HepG2 (cell line): ENCODE data around the gene VWA7. TPM values are rescaled to one million over a fixed set of nuclear protein-coding genes. Genes with fewer than 3 reads are reported as not detected.
A peak's percentile ranks its signal among the peaks of the same experiment; 100 is the strongest.

Experiments
- GABPB1 ChIP-seq: IDR thresholded peaks from 2 replicates; pipeline ENCODE4 v1.6.1; 2016; ENCODE audit warnings: mild to moderate bottlenecking, missing genetic modification reagents, moderate library complexity, missing compliant biosample characterization
- GFI1 ChIP-seq: sonication (generic); formaldehyde crosslinking; IDR thresholded peaks from 2 replicates; pipeline ENCODE4 v1.5.0; 2020; ENCODE audit warnings: missing genetic modification reagents, mild to moderate bottlenecking, borderline replicate concordance
- HDAC2 ChIP-seq: sonication (generic); formaldehyde crosslinking; IDR thresholded peaks from 2 replicates; pipeline ENCODE4 v1.4.0; 2020; ENCODE audit warnings: missing genetic modification reagents
- HHEX ChIP-seq: IDR thresholded peaks from 2 replicates; pipeline ENCODE4 v1.6.1; 2016; ENCODE audit warnings: control low read depth
- HIVEP1 ChIP-seq: sonication (generic); formaldehyde crosslinking; IDR thresholded peaks from 2 replicates; pipeline ENCODE4 v1.4.0; 2020; ENCODE audit warnings: mild to moderate bottlenecking, missing genetic modification reagents
- MAFF ChIP-seq: IDR thresholded peaks from 2 replicates; pipeline ENCODE4 v1.6.1; 2011; ENCODE audit warnings: low read depth, low read length, improper control_type of control experiment
- NCOA2 ChIP-seq: sonication (generic); formaldehyde crosslinking; IDR thresholded peaks from 2 replicates; pipeline ENCODE4 v1.8.0; 2022; ENCODE audit warnings: inconsistent platforms
- NFYC ChIP-seq: IDR thresholded peaks from 2 replicates; pipeline ENCODE4 v1.6.1; 2016; ENCODE audit warnings: missing genetic modification reagents, missing compliant biosample characterization
- NR2F6 ChIP-seq, 2 experiments: IDR thresholded peaks; 2 replicates each; pipeline ENCODE4 v1.6.1; 2016; ENCODE audit warnings: antibody characterized with exemption in 1 of 2, mild to moderate bottlenecking in 1 of 2
- SALL1 ChIP-seq: sonication (generic); formaldehyde crosslinking; IDR thresholded peaks from 2 replicates; pipeline ENCODE4 v1.8.0; 2022; ENCODE audit warnings: mild to moderate bottlenecking, missing genetic modification reagents
- TCF7 ChIP-seq: sonication (generic); IDR thresholded peaks from 2 replicates; pipeline ENCODE4 v1.6.1; 2016; ENCODE audit warnings: antibody characterized with exemption, low read depth
- ZNF292 ChIP-seq: sonication (generic); formaldehyde crosslinking; IDR thresholded peaks from 2 replicates; pipeline ENCODE4 v1.8.1; 2022; ENCODE audit warnings: mild to moderate bottlenecking, low read depth, missing genetic modification reagents, borderline replicate concordance
- ZNF776 ChIP-seq: sonication (generic); formaldehyde crosslinking; IDR thresholded peaks from 2 replicates; pipeline ENCODE4 v1.4.0; 2020; ENCODE audit warnings: mild to moderate bottlenecking, missing genetic modification reagents
- ZNF781 ChIP-seq: sonication (generic); formaldehyde crosslinking; IDR thresholded peaks from 2 replicates; pipeline ENCODE4 v1.5.1; 2020; ENCODE audit warnings: borderline replicate concordance, mild to moderate bottlenecking, missing genetic modification reagents; ENCODE audit errors: not compliant biosample characterization
- ZNF891 ChIP-seq: sonication (generic); formaldehyde crosslinking; IDR thresholded peaks from 2 replicates; pipeline ENCODE4 v1.5.0; 2020; ENCODE audit warnings: mild to moderate bottlenecking, missing genetic modification reagents
- polyA plus RNA-seq, 8 experiments: library from polyadenylated mRNA; depleted of rRNA in 3 of 8; stranded (reverse) in 7 of 8; unstranded in 1 of 8; fragments of >200 nt; fragmentation: Illumina TruSeq in 4 of 8; extraction: Trizol in 4 of 8; gene quantifications; 2 replicates each; pipeline versions ENCODE4 v1.2.1 to v1.2.3, GENCODE V29; 2011 to 2016; ENCODE audit warnings: low read depth in 4 of 8, missing spikeins in 1 of 8, mixed read lengths in 1 of 8; ENCODE audit not compliant: insufficient read depth in 1 of 8
- total RNA-seq, 5 experiments: library from RNA; depleted of rRNA; stranded (reverse); fragments of >200 nt; fragmentation: Illumina TruSeq; extraction: Trizol; gene quantifications; 2 replicates each; pipeline ENCODE4 v1.2.3, GENCODE V29; 2016; ENCODE audit warnings: low read depth in 1 of 5
- TF ChIP-seq, protein P1 (sequence below): IDR thresholded peaks from 2 replicates; pipeline ENCODE4 v1.6.1; 2012; ENCODE audit warnings: inconsistent platforms
- TF ChIP-seq, protein P2 (sequence below): sonication (generic); formaldehyde crosslinking; IDR thresholded peaks from 2 replicates; pipeline ENCODE4 v1.8.0; 2023; ENCODE audit warnings: mild to moderate bottlenecking, missing genetic modification reagents
- TF ChIP-seq, protein P3 (sequence below): sonication (generic); formaldehyde crosslinking; IDR thresholded peaks from 2 replicates; pipeline ENCODE4 v1.4.0; 2020; ENCODE audit warnings: low read depth, mild to moderate bottlenecking, missing genetic modification reagents
- TF ChIP-seq, protein P4 (sequence below): sonication (generic); formaldehyde crosslinking; IDR thresholded peaks from 2 replicates; pipeline ENCODE4 v1.4.0; 2020; ENCODE audit warnings: missing genetic modification reagents, borderline replicate concordance
- TF ChIP-seq, protein P5 (sequence below): sonication (generic); formaldehyde crosslinking; IDR thresholded peaks from 2 replicates; pipeline ENCODE4 v1.5.0; 2020; ENCODE audit warnings: mild to moderate bottlenecking, missing genetic modification reagents, moderate library complexity

Gene VWA7
- total and polyA plus RNA-seq, 2 of the 13 experiments (the other 11 are each of a cell fraction or from before 2014, with no cell fraction given): 0.86 to 3.3 TPM

DNA sequence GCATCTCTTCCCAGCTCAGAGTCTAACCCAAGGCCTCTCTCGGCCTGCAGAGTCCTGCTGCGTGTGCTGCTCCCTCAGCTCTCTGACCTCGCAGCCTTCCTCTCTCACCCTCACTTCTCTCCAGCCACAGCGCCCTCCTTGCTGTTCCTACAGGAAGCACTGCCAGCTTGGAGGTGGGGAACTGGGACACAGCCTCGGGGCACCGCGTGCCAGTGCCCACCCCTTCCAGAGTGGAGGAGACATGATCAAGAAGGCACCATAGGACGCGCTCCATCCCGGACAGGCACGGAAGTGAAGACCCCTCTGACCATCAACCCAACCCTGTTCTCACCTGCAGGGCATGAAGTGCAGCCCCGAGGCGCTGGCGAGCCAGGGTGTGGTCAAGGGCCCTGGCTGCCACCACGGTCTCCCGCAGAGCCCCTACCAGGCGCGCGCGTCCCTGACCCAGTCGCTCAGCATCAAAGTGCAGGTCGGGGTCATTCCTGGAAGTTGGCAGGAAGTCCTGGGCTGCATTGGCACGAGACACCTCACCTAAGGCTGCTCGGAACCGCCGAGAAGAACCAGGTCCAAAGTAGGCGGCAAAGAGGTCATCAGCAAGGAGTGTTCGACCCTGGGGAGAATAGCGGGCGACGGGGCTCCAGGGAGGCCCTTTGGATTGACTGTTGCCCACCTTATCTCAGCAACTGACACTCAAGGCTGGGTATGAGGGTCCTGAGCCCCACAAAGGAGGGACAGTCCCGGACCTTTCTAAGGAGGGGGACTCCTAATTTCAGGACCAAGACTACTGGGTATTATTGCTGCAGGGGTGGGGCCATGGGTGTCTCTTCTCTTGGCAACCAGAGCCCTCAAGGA, 1.3 kb downstream of the VWA7 start (continued):
- peak; percentile 58; the same call in 1 of the 2 replicates for TF ChIP-seq HIVEP1 (CRISPR knock-in tag)
- TF ChIP-seq ZNF891: no peak
- peak; percentile 60; the same call in 1 of the 2 replicates for TF ChIP-seq ZNF776 (CRISPR knock-in tag)
- peak; percentile 40 for TF ChIP-seq ZNF781 (CRISPR knock-in tag)
- TF ChIP-seq MAFF: no peak
- peak; percentile 36; the same call in 1 of the 2 replicates for TF ChIP-seq TCF7
- TF ChIP-seq NR2F6 (IDR thresholded peaks at IDR 0.05): peak; percentile 35; the same call in 1 of the 2 replicates
- peak; percentile 29; the same call in 1 of the 2 replicates for TF ChIP-seq NR2F6 (CRISPR knock-in tag; IDR thresholded peaks at IDR 0.05)
- TF ChIP-seq, protein P1, sequence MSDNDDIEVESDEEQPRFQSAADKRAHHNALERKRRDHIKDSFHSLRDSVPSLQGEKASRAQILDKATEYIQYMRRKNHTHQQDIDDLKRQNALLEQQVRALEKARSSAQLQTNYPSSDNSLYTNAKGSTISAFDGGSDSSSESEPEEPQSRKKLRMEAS: peak; percentile 39
- 0 out of 2 replicates have a peak, but pooled peaks have one; percentile 18 for TF ChIP-seq NCOA2 (CRISPR knock-in tag)
- TF ChIP-seq, protein P2, sequence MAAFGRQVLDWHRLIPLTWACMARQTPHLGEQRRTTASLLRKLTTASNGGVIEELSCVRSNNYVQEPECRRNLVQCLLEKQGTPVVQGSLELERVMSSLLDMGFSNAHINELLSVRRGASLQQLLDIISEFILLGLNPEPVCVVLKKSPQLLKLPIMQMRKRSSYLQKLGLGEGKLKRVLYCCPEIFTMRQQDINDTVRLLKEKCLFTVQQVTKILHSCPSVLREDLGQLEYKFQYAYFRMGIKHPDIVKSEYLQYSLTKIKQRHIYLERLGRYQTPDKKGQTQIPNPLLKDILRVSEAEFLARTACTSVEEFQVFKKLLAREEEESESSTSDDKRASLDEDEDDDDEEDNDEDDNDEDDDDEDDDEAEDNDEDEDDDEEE (CRISPR knock-in tag): no peak
- TF ChIP-seq, protein P3, sequence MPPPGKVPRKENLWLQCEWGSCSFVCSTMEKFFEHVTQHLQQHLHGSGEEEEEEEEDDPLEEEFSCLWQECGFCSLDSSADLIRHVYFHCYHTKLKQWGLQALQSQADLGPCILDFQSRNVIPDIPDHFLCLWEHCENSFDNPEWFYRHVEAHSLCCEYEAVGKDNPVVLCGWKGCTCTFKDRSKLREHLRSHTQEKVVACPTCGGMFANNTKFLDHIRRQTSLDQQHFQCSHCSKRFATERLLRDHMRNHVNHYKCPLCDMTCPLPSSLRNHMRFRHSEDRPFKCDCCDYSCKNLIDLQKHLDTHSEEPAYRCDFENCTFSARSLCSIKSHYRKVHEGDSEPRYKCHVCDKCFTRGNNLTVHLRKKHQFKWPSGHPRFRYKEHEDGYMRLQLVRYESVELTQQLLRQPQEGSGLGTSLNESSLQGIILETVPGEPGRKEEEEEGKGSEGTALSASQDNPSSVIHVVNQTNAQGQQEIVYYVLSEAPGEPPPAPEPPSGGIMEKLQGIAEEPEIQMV: no peak
- TF ChIP-seq, protein P4, sequence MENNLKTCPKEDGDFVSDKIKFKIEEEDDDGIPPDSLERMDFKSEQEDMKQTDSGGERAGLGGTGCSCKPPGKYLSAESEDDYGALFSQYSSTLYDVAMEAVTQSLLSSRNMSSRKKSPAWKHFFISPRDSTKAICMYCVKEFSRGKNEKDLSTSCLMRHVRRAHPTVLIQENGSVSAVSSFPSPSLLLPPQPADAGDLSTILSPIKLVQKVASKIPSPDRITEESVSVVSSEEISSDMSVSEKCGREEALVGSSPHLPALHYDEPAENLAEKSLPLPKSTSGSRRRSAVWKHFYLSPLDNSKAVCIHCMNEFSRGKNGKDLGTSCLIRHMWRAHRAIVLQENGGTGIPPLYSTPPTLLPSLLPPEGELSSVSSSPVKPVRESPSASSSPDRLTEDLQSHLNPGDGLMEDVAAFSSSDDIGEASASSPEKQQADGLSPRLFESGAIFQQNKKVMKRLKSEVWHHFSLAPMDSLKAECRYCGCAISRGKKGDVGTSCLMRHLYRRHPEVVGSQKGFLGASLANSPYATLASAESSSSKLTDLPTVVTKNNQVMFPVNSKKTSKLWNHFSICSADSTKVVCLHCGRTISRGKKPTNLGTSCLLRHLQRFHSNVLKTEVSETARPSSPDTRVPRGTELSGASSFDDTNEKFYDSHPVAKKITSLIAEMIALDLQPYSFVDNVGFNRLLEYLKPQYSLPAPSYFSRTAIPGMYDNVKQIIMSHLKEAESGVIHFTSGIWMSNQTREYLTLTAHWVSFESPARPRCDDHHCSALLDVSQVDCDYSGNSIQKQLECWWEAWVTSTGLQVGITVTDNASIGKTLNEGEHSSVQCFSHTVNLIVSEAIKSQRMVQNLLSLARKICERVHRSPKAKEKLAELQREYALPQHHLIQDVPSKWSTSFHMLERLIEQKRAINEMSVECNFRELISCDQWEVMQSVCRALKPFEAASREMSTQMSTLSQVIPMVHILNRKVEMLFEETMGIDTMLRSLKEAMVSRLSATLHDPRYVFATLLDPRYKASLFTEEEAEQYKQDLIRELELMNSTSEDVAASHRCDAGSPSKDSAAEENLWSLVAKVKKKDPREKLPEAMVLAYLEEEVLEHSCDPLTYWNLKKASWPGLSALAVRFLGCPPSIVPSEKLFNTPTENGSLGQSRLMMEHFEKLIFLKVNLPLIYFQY (CRISPR knock-in tag): peak; percentile 44; the same call in 1 of the 2 replicates
- TF ChIP-seq HHEX (CRISPR knock-in tag): no peak
- peak; percentile 48; the same call in 1 of the 2 replicates for TF ChIP-seq GABPB1 (CRISPR knock-in tag)
- TF ChIP-seq, protein P5, sequence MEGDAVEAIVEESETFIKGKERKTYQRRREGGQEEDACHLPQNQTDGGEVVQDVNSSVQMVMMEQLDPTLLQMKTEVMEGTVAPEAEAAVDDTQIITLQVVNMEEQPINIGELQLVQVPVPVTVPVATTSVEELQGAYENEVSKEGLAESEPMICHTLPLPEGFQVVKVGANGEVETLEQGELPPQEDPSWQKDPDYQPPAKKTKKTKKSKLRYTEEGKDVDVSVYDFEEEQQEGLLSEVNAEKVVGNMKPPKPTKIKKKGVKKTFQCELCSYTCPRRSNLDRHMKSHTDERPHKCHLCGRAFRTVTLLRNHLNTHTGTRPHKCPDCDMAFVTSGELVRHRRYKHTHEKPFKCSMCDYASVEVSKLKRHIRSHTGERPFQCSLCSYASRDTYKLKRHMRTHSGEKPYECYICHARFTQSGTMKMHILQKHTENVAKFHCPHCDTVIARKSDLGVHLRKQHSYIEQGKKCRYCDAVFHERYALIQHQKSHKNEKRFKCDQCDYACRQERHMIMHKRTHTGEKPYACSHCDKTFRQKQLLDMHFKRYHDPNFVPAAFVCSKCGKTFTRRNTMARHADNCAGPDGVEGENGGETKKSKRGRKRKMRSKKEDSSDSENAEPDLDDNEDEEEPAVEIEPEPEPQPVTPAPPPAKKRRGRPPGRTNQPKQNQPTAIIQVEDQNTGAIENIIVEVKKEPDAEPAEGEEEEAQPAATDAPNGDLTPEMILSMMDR (CRISPR knock-in tag): peak; percentile 57
- no peak; the same call in 1 of the 2 replicates for TF ChIP-seq HDAC2 (CRISPR knock-in tag)
- TF ChIP-seq GFI1 (CRISPR knock-in tag): no peak
- 0 out of 2 replicates have a peak, but pooled peaks have one; percentile 7 for TF ChIP-seq SALL1 (CRISPR knock-in tag)
- no peak for TF ChIP-seq NFYC (CRISPR knock-in tag)
- peak; percentile 9; the same call in 1 of the 2 replicates for TF ChIP-seq ZNF292 (CRISPR knock-in tag)
